A673 (cell line): ENCODE measurements around the gene GGN. TPM values are rescaled to one million over a fixed set of nuclear protein-coding genes. Genes with fewer than 3 reads are reported as not detected.
A peak's percentile ranks its signal among the peaks of the same experiment; 100 is the strongest.

ENCODE experiments used
- BruUV-seq: library from RNA; stranded (reverse); fragments of 400-500 nt; replicated peaks from 2 replicates; lab custom pipeline; 2021; lab: Mats Ljungman, UMichigan
- CTCF ChIA-PET: fragments of 300-600 bp; sonication (Branson Sonifier 250); formaldehyde crosslinking; loops from one replicate; lab custom pipeline; 2022; ENCODE audit warnings: antibody characterized with exemption; lab: Charles Lee
- POLR2A ChIA-PET: fragments of 300-600 bp; sonication (Branson Sonifier 250); formaldehyde crosslinking; loops from one replicate; lab custom pipeline; 2022; ENCODE audit warnings: antibody characterized with exemption; ENCODE audit not compliant: low non-redundant PET; lab: Charles Lee
- DNase-seq: peaks from one replicate; pipeline ENCODE4 v3.0.0-alpha.2; 2015; ENCODE audit warnings: low spot score
- H3K27ac ChIP-seq: fragments of 200-600 bp; sonication (generic); 2 replicates; pipeline ENCODE4 v1.5.1; 2016; ENCODE audit warnings: mixed run types, low read depth, mild to moderate bottlenecking, mixed read lengths, antibody characterized with exemption, low read length; ENCODE audit not compliant: poor library complexity, severe bottlenecking
- H3K27me3 ChIP-seq: fragments of 200-600 bp; sonication (generic); replicated peaks from 2 replicates; pipeline ENCODE4 v1.6.1; 2017; ENCODE audit warnings: mixed run types, low read depth, mild to moderate bottlenecking, mixed read lengths, antibody characterized with exemption, low read length; ENCODE audit not compliant: insufficient read depth, poor library complexity
- H3K36me3 ChIP-seq: fragments of 200-600 bp; sonication (generic); 2 replicates; pipeline ENCODE4 v1.6.1; 2016; ENCODE audit warnings: mixed run types, mild to moderate bottlenecking, mixed read lengths, antibody characterized with exemption, low read length; ENCODE audit not compliant: insufficient read depth, poor library complexity, severe bottlenecking
- H3K4me1 ChIP-seq: fragments of 200-600 bp; sonication (generic); 2 replicates; pipeline ENCODE4 v1.6.1; 2017; ENCODE audit warnings: mixed run types, mild to moderate bottlenecking, mixed read lengths, antibody characterized with exemption, low read length; ENCODE audit not compliant: insufficient read depth, poor library complexity, severe bottlenecking
- H3K4me3 ChIP-seq: fragments of 200-600 bp; sonication (generic); 2 replicates; pipeline ENCODE4 v1.5.1; 2016; ENCODE audit warnings: low read depth, mixed run types, mild to moderate bottlenecking, mixed read lengths, low read length; ENCODE audit not compliant: poor library complexity, severe bottlenecking
- H3K9me3 ChIP-seq: fragments of 200-600 bp; sonication (generic); 2 replicates; pipeline ENCODE4 v1.6.1; 2016; ENCODE audit warnings: mixed run types, low read depth, mild to moderate bottlenecking, mixed read lengths, antibody characterized with exemption, low read length; ENCODE audit not compliant: poor library complexity, severe bottlenecking
- CTCF ChIP-seq: fragments of 300-800, 200-600 bp; sonication (generic); conservative IDR thresholded peaks from 2 replicates; pipeline ENCODE4 v1.5.1; 2017; ENCODE audit warnings: low read depth, mild to moderate bottlenecking, antibody characterized with exemption, low read length, moderate library complexity, mixed read lengths
- EZH2 ChIP-seq: fragments of 200-600 bp; sonication (generic); IDR thresholded peaks from 2 replicates; pipeline ENCODE4 v1.6.1; 2017; ENCODE audit warnings: borderline replicate concordance, low read depth, mild to moderate bottlenecking, mixed read lengths, antibody characterized with exemption, low read length; ENCODE audit not compliant: poor library complexity, severe bottlenecking
- intact Hi-C: fragments of 100-400 bp; cut with micrococcal nuclease; formaldehyde crosslinking; loops from one replicate; pipeline ENCODE4 v1.10.0; 2022; ENCODE audit not compliant: unreplicated experiment
- total RNA-seq: library from RNA; stranded (reverse); gene quantifications from 2 replicates; pipeline ENCODE4 v1.2.3, GENCODE V29; 2021

GGN gene
- total RNA-seq, 1 experiment from 2014 or later, result 1.3 TPM

DNA sequence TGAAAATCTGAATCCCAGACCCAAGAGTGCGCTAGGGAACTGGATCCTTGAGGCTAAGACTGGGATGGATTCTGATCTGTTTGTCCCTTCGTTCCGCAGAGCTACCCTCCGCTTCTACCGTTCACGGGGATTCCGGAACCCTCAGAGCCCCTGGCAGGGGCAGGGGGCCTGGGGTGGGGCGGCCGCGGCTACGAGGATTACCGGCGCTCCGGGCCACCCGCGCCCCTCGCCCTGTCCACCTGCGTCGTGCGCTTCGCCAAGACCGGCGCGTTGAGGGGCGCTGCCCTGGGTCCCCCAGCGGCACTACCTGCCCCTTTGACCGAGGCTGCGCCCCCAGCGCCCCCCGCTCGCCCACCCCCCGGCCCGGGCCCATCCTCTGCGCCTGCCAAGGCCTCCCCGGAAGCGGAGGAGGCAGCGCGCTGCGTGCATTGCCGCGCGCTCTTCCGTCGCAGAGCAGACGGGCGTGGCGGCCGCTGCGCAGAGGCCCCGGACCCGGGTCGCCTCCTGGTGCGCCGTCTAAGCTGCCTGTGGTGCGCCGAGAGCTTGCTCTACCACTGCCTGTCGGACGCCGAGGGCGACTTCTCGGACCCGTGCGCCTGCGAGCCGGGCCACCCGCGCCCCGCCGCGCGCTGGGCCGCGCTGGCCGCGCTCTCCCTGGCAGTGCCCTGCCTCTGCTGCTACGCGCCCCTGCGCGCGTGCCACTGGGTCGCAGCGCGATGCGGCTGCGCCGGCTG is 7.7 kb upstream of the GGN start:
- Histone ChIP-seq H3K27ac (no peak overlapping the region), H3K27me3 (no peaks in the 10 kb centered on the region), H3K36me3 (no peaks in the 10 kb centered on the region), H3K4me1 (no peaks in the 10 kb centered on the region), H3K4me3 (peak overlapping the region; percentile 12), H3K9me3 (no peaks in the 10 kb centered on the region)
- no TSS peak for BruUV-seq
- TF ChIP-seq CTCF (no peak), EZH2 (no peak)
- DNase-seq, result no peak
- ChIA-PET CTCF (no interaction called here), POLR2A (interaction anchor here (0.5 kb wide), 1 partner anchor 35 kb away, joined by 7 read pairs; no protein-coding TSS in a partner anchor)
- intact Hi-C loops, result no loop called here

DNA sequence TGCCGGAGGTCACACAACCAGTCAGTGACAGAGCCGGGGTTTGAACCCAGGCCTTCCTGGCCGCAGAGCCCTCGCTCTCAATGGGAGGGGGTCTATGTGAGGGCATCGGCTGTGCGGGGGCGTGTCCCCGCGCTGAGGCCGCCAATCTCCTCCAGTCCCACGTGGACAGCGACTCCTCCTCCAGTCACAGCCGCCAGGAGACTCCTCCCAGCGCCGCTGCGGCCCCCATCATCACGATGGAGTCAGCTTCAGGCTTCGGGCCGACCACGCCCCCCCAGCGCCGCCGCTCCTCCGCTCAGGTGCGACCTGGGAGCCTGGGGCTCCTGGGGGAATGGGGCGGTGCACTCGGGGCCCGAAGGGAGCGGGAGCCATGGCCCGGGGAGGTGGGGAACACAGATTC is 6.7 kb upstream of the GGN start:
- Histone ChIP-seq H3K4me3 (no peak overlapping the region), H3K36me3 (no peaks in the 10 kb centered on the region), H3K9me3 (no peaks in the 10 kb centered on the region), H3K4me1 (no peaks in the 10 kb centered on the region), H3K27ac (no peak overlapping the region), H3K27me3 (no peaks in the 10 kb centered on the region)
- ChIA-PET POLR2A (no interaction called here), CTCF (no interaction called here)
- DNase-seq, result peak; percentile 24
- TF ChIP-seq CTCF (no peak), EZH2 (no peak)
- no TSS peak for BruUV-seq
- intact Hi-C loops, result no loop called here

DNA sequence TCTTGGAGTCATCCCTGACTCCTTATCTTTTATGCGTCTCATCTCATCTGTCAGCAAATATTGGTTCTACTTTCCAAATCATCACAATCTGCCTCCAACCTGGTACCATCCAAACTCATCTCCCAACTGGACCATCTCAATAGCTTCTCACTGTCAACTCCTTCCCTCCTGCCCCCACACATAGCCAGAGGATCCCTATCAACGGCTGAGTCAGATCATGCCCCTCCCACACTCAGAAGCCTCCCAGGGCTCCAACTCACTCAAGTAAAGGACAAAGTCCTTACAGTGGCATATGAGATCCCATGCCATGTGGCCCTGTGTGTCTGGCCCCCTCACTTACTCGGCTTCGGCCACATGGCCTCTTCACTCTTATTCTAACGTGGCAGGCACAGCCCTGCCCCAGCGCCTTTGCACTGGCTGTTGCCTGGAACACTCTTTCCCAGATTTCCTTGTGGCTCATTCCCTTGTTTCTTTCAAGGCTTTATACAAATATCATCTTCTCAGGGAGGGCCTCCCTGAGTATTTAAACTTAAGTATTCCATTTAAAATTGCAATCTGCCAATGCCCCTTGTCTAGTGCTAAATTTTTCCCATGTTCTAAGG is 5.0 kb upstream of the GGN start:
- CTCF ChIA-PET, result interaction anchor here (0.5 kb wide), 1 partner anchor 840 kb away, joined by 4 read pairs; no protein-coding TSS in a partner anchor
- BruUV-seq, result no TSS peak
- POLR2A ChIA-PET, result no interaction called here
- H3K4me1 ChIP-seq, result peaks cover 6% of the 10 kb centered on the region
- no peaks in the 10 kb centered on the region for H3K27me3 ChIP-seq
- intact Hi-C loops, result no loop called here
- H3K36me3 ChIP-seq, result no peaks in the 10 kb centered on the region
- H3K9me3 ChIP-seq, result no peaks in the 10 kb centered on the region
- no peak for DNase-seq
- TF ChIP-seq EZH2 (no peak), CTCF (no peak)
- no peak overlapping the region for H3K27ac ChIP-seq
- H3K4me3 ChIP-seq, result no peak overlapping the region
